Peyer's patch (tissue), 4 donors: ENCODE results near the gene CACNA2D2.

Source experiments
- CTCF ChIP-seq, 6 experiments: fragments of 450-650 bp in 4 of 6; fragments of 200-600 bp in 2 of 6; sonication (generic) in 1 of 6; IDR thresholded peaks; one replicate each; pipeline ENCODE4 v1.5.1; 2017 to 2019; ENCODE audit warnings: antibody characterized with exemption in 6 of 6, mild to moderate bottlenecking in 3 of 6, moderate library complexity in 1 of 6
- POLR2A ChIP-seq, 2 donors: fragments of 450-650 bp; IDR thresholded peaks; one replicate each; pipeline ENCODE4 v1.5.1; 2017; ENCODE audit warnings: antibody characterized with exemption in 2 of 2, mild to moderate bottlenecking in 2 of 2, moderate library complexity in 2 of 2

GRCh38 chr3:50502225-50502583 is 1.2 kb downstream of the CACNA2D2 start:
- TF ChIP-seq CTCF (IDR thresholded peaks at IDR 0.05) = no peak
- TF ChIP-seq POLR2A (IDR thresholded peaks at IDR 0.05) = no peak
